Activated CD8-positive, alpha-beta T cell treated with anti-CD3 and anti-CD28 coated beads for 36 hours (primary cell): ENCODE measurements around the gene SNRPD3. TPM values are rescaled to one million over a fixed set of nuclear protein-coding genes. Genes with fewer than 3 reads are reported as not detected.

Source experiments
- ATAC-seq: fragments of 200-7000 bp; cut with Tn5 transposase; one replicate; pipeline ENCODE4 v1.10.0; 2021; ENCODE audit warnings: mild to moderate bottlenecking, moderate library complexity
- CTCF ChIA-PET: fragments of 350-600 bp; sonication (Branson Sonifier 250); formaldehyde crosslinking; loops from one replicate; lab custom pipeline; 2021; ENCODE audit warnings: antibody characterized with exemption; lab: Charles Lee
- POLR2A ChIA-PET: fragments of 350-600 bp; sonication (Branson Sonifier 250); formaldehyde crosslinking; loops from one replicate; lab custom pipeline; 2021; ENCODE audit warnings: antibody characterized with exemption; lab: Charles Lee
- DNase-seq: peaks from one replicate; pipeline ENCODE4 v3.0.0-alpha.2; 2020
- H3K27ac Mint-ChIP-seq: one replicate; pipeline ENCODE4 v1.8.0; 2021; ENCODE audit warnings: mild to moderate bottlenecking, mixed read lengths
- H3K27me3 Mint-ChIP-seq: one replicate; pipeline ENCODE4 v1.8.0; 2021; ENCODE audit warnings: mixed read lengths
- H3K36me3 Mint-ChIP-seq: one replicate; pipeline ENCODE4 v1.8.0; 2021; ENCODE audit warnings: low read depth, mixed read lengths
- H3K4me1 Mint-ChIP-seq: one replicate; pipeline ENCODE4 v1.8.0; 2021; ENCODE audit warnings: low read depth, mixed read lengths
- H3K4me3 Mint-ChIP-seq: one replicate; pipeline ENCODE4 v1.8.0; 2021; ENCODE audit warnings: mild to moderate bottlenecking, moderate library complexity, mixed read lengths
- H3K9me3 Mint-ChIP-seq: one replicate; pipeline ENCODE4 v1.8.0; 2021; ENCODE audit warnings: mixed read lengths
- CTCF ChIP-seq: fragments of 200-600 bp; IDR thresholded peaks from one replicate; pipeline ENCODE4 v1.8.0; 2022; ENCODE audit warnings: antibody characterized with exemption, mild to moderate bottlenecking
- intact Hi-C: fragments of 100-400 bp; cut with micrococcal nuclease; formaldehyde crosslinking; loops from one replicate; pipeline ENCODE4 v1.10.0; 2022
- total RNA-seq, 2 experiments: library from RNA; stranded (reverse); gene quantifications; one replicate each; pipeline ENCODE4 v1.2.3, GENCODE V29; 2021

SNRPD3 gene
- total RNA-seq, 2 experiments from 2014 or later, result 153 to 165 TPM

GRCh38 chr22:24564376-24565058, 8.7 kb downstream of the SNRPD3 start:
- Mint-ChIP-seq H3K27me3 (no peaks in the 10 kb centered on the region), H3K9me3 (no peaks in the 10 kb centered on the region), H3K4me1 (peaks cover 51% of the 10 kb centered on the region), H3K36me3 (peaks cover 40% of the 10 kb centered on the region), H3K4me3 (no peak overlapping the region), H3K27ac (peak overlapping the region; percentile 55)
- ATAC-seq, result no peak
- no peak for TF ChIP-seq CTCF
- ChIA-PET CTCF (no interaction called here), POLR2A (interaction anchor here (1.1 to 1.6 kb wide), 3 partner anchors 8 to 18 kb away, joined by 3 to 4 read pairs (median 3); partner anchors contain the start of gene GUCD1)
- intact Hi-C loops, result no loop called here
- no peak for DNase-seq

DNA sequence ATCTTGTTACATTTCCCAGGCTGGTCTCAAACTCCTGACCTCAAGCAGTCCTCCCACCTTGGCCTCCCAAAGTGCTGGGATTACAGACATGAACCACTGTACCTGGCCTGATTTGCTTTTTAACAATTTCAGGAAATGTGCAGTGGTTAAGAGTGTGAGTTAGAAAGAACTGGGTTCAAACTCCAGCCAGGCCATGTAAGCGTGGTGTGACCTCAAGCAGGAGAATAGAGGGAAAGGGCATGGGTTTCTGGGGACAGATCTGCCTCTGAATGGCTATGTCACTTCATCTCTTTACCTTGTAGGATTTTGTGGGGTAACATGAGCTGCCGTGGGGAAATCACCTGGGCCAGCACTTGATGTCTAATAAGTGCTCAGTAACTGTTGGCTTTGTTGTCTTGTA, 9.3 kb downstream of the SNRPD3 start:
- CTCF ChIA-PET, result no interaction called here
- intact Hi-C loops, result no loop called here
- Mint-ChIP-seq H3K4me1 (peaks cover 48% of the 10 kb centered on the region), H3K27ac (peak overlapping the region; percentile 46), H3K4me3 (no peak overlapping the region), H3K9me3 (no peaks in the 10 kb centered on the region), H3K27me3 (no peaks in the 10 kb centered on the region), H3K36me3 (peaks cover 41% of the 10 kb centered on the region)
- POLR2A ChIA-PET, result interaction anchor here (1.1 to 1.6 kb wide), 2 partner anchors 9 to 11 kb away, joined by 3 to 4 read pairs; partner anchors contain the start of gene GUCD1
- no peak for TF ChIP-seq CTCF
- DNase-seq, result no peak
- no peak for ATAC-seq

DNA sequence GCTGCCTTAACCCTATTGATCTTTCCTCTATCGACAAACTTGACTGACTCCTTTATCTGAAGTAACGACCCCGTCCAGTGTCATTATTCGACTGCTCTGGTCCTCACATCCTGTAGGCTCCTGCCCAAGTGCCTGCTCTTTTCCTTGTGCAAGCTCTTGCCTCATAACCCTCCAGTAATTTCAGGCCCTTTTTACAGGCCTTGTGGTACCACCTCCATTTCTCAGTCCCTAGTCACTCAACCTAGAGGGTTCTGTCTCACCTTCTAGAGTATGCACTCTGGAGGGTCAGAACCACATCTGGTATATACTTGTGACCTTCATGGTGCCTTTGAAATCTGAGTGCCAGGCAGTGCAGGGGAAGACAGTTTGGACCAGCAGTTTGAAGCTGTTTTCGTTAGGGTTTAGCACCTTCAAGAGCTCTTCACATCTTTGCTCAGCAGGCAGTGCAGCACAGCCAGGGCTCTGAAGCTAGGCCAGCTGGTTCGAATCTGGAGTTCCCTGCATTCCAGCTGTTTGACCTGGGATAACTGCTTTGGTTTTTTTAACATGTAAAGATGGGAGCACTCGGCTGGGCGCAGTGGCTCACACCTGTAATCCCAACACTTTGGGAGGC, 11.2 kb downstream of the SNRPD3 start:
- no peak for ATAC-seq

GRCh38 chr22:24567668-24568067, 11.9 kb downstream of the SNRPD3 start:
- H3K4me3 Mint-ChIP-seq, result no peak overlapping the region
- CTCF ChIA-PET, result interaction anchor here (1.6 kb wide), 1 partner anchor 480 kb away, joined by 3 read pairs; no protein-coding TSS in a partner anchor
- no peaks in the 10 kb centered on the region for H3K9me3 Mint-ChIP-seq
- no peaks in the 10 kb centered on the region for H3K27me3 Mint-ChIP-seq
- POLR2A ChIA-PET, result interaction anchor here (1.4 to 1.8 kb wide), 2 partner anchors 10 to 12 kb away, joined by 5 to 6 read pairs; partner anchors contain the start of gene SNRPD3
- intact Hi-C loops, result no loop called here
- H3K4me1 Mint-ChIP-seq, result peaks cover 34% of the 10 kb centered on the region
- H3K36me3 Mint-ChIP-seq, result peaks cover 41% of the 10 kb centered on the region
- H3K27ac Mint-ChIP-seq, result no peak overlapping the region
- no peak for TF ChIP-seq CTCF
- DNase-seq, result no peak
- peak; percentile 34 for ATAC-seq

More for the DNA sequence above, 11.2 kb downstream of the SNRPD3 start:
- no peaks in the 10 kb centered on the region for H3K9me3 Mint-ChIP-seq
- peaks cover 43% of the 10 kb centered on the region for H3K36me3 Mint-ChIP-seq
- no peak overlapping the region for H3K4me3 Mint-ChIP-seq
- no peak for DNase-seq
- intact Hi-C loops, result no loop called here
- H3K27me3 Mint-ChIP-seq, result no peaks in the 10 kb centered on the region
- ChIA-PET CTCF (no interaction called here), POLR2A (interaction anchor here (0.6 to 1.8 kb wide), 3 partner anchors 11 to 13 kb away, joined by 3 to 6 read pairs (median 5); partner anchors contain the start of gene SNRPD3)
- peaks cover 36% of the 10 kb centered on the region for H3K4me1 Mint-ChIP-seq
- peak overlapping the region; percentile 30 for H3K27ac Mint-ChIP-seq
- TF ChIP-seq CTCF, result no peak

DNA sequence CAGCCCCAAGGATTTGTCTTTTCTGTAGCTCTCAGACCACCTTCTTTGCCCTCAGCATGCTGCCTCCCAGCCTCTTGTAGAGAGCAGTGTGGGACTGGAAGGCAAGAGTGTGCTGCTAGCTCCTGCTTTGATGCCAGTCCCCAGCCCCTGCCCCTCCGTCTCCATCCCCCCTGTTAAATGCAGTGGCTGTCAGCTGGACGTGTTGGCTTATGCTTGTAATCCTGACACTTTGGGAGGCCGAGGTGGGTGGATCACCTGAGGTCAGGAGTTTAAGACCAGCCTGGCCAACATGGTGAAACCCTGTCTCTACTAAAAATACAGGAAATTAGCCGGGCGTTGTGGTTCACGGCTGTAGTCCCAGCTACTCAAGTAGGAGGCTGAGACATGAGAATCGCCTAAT, 15.5 kb downstream of the SNRPD3 start:
- TF ChIP-seq CTCF, result no peak
- intact Hi-C loops, result no loop called here

More for the DNA sequence above, 15.5 kb downstream of the SNRPD3 start:
- H3K9me3 Mint-ChIP-seq, result no peaks in the 10 kb centered on the region
- H3K27me3 Mint-ChIP-seq, result no peaks in the 10 kb centered on the region
- no peak overlapping the region for H3K27ac Mint-ChIP-seq
- DNase-seq (no peak), ATAC-seq (no peak)
- CTCF ChIA-PET, result no interaction called here
- POLR2A ChIA-PET, result interaction anchor here (0.6 kb wide), 1 partner anchor 172 kb away, joined by 3 read pairs; no protein-coding TSS in a partner anchor
- peaks cover 7% of the 10 kb centered on the region for H3K4me1 Mint-ChIP-seq
- no peak overlapping the region for H3K4me3 Mint-ChIP-seq
- H3K36me3 Mint-ChIP-seq, result peaks cover 44% of the 10 kb centered on the region
